IMR-90 (cell line): ENCODE results near the gene UTRN. TPM values are rescaled to one million over a fixed set of nuclear protein-coding genes. Genes with fewer than 3 reads are reported as not detected.
A peak's percentile ranks its signal among the peaks of the same experiment; 100 is the strongest.

Experiments used
- ATAC-seq: fragments of 200-7000 bp; cut with Tn5 transposase; 2 replicates; pipeline ENCODE4 v1.9.1; 2020; ENCODE audit warnings: low read depth, mild to moderate bottlenecking, moderate library complexity
- BruUV-seq: library from RNA; stranded (reverse); fragments of 400-500 nt; replicated peaks from 2 replicates; lab custom pipeline; 2021; lab: Mats Ljungman, UMichigan
- CTCF ChIA-PET: fragments of 300-600 bp; formaldehyde crosslinking; extraction: SDS; loops from one replicate; lab custom pipeline; 2021; ENCODE audit warnings: antibody characterized with exemption; lab: Yijun Ruan, JAX
- POLR2A ChIA-PET: fragments of 300-600 bp; sonication (Branson Sonifier 250); formaldehyde crosslinking; loops from one replicate; lab custom pipeline; 2022; ENCODE audit warnings: antibody characterized with exemption; ENCODE audit not compliant: unreplicated experiment; lab: Charles Lee
- DNase-seq: peaks from one replicate; pipeline ENCODE4 v3.0.0; 2013
- H2AFZ ChIP-seq: replicated peaks from 2 replicates; pipeline ENCODE3; 2013; ENCODE audit warnings: low read length, mild to moderate bottlenecking; ENCODE audit not compliant: poor library complexity
- H2AK5ac ChIP-seq: 2 replicates; pipeline ENCODE4 v1.6.1; 2013; ENCODE audit warnings: low read depth, low read length, inconsistent platforms
- H2AK9ac ChIP-seq: replicated peaks from 2 replicates; pipeline ENCODE3; 2013; ENCODE audit warnings: mild to moderate bottlenecking, low read depth, low read length, moderate library complexity; ENCODE audit not compliant: poor library complexity
- H2BK120ac ChIP-seq: 2 replicates; pipeline ENCODE4 v1.6.1; 2013; ENCODE audit warnings: low read depth, low read length, inconsistent platforms
- H2BK15ac ChIP-seq: 3 replicates; pipeline ENCODE4 v1.6.1; 2013; ENCODE audit warnings: low read depth, low read length, inconsistent platforms
- H2BK20ac ChIP-seq: 2 replicates; pipeline ENCODE4 v1.6.1; 2013; ENCODE audit warnings: low read depth, mild to moderate bottlenecking, inconsistent platforms, low read length, moderate library complexity
- H2BK5ac ChIP-seq: 2 replicates; pipeline ENCODE4 v1.6.1; 2013; ENCODE audit warnings: mild to moderate bottlenecking, low read depth, low read length, inconsistent platforms; ENCODE audit not compliant: poor library complexity, severe bottlenecking
- H3K14ac ChIP-seq: replicated peaks from 2 replicates; pipeline ENCODE4 v1.6.1; 2013; ENCODE audit warnings: low read depth, low read length, inconsistent platforms
- H3K18ac ChIP-seq: 2 replicates; pipeline ENCODE4 v1.6.1; 2013; ENCODE audit warnings: low read depth, low read length, control low read depth
- H3K23ac ChIP-seq: 2 replicates; pipeline ENCODE4 v1.6.1; 2013; ENCODE audit warnings: low read depth, low read length, inconsistent platforms
- H3K27ac ChIP-seq: 2 replicates; pipeline ENCODE4 v1.5.1; 2013; ENCODE audit warnings: mild to moderate bottlenecking, control low read depth, low read length; ENCODE audit not compliant: insufficient read depth
- H3K27me3 ChIP-seq: 2 replicates; pipeline ENCODE4 v1.6.1; 2013; ENCODE audit warnings: low read length; ENCODE audit not compliant: control insufficient read depth, insufficient read depth
- H3K36me3 ChIP-seq: 2 replicates; pipeline ENCODE4 v1.6.1; 2013; ENCODE audit warnings: low read length, mixed read lengths; ENCODE audit not compliant: control insufficient read depth, insufficient read depth
- H3K4ac ChIP-seq: 2 replicates; pipeline ENCODE4 v1.6.1; 2013; ENCODE audit warnings: low read depth, low read length, inconsistent platforms
- H3K4me1 ChIP-seq: 2 replicates; pipeline ENCODE4 v1.6.1; 2013; ENCODE audit warnings: low read length, mixed read lengths; ENCODE audit not compliant: control insufficient read depth, insufficient read depth
- H3K4me2 ChIP-seq: 2 replicates; pipeline ENCODE4 v1.6.1; 2013; ENCODE audit warnings: low read depth, mild to moderate bottlenecking, control low read depth, low read length, moderate library complexity
- H3K4me3 ChIP-seq: 2 replicates; pipeline ENCODE4 v1.5.1; 2013; ENCODE audit warnings: low read depth, mild to moderate bottlenecking, control low read depth, low read length, moderate library complexity; ENCODE audit not compliant: insufficient read depth
- H3K56ac ChIP-seq: 2 replicates; pipeline ENCODE4 v1.6.1; 2013; ENCODE audit warnings: low read length, inconsistent platforms; ENCODE audit not compliant: insufficient read depth; ENCODE audit errors: extremely low read depth
- H3K79me1 ChIP-seq, 2 experiments: 2 replicates each; pipeline ENCODE4 v1.6.1; 2013; ENCODE audit warnings: low read length in 2 of 2, inconsistent platforms in 1 of 2, low read depth in 1 of 2
- H3K9ac ChIP-seq: 2 replicates; pipeline ENCODE4 v1.6.1; 2013; ENCODE audit warnings: low read depth, low read length, control low read depth
- H3K9me1 ChIP-seq: 2 replicates; pipeline ENCODE4 v1.6.1; 2013; ENCODE audit warnings: low read length, inconsistent platforms; ENCODE audit not compliant: insufficient read depth
- H3K9me3 ChIP-seq: 2 replicates; pipeline ENCODE4 v1.6.1; 2013; ENCODE audit warnings: low read length; ENCODE audit not compliant: control insufficient read depth, insufficient read depth
- H4K20me1 ChIP-seq: 2 replicates; pipeline ENCODE4 v1.6.1; 2013; ENCODE audit warnings: low read length, inconsistent platforms; ENCODE audit not compliant: insufficient read depth
- H4K5ac ChIP-seq: 2 replicates; pipeline ENCODE4 v1.6.1; 2013; ENCODE audit warnings: mild to moderate bottlenecking, low read depth, low read length, control low read depth
- H4K8ac ChIP-seq, 2 experiments: 2 replicates each; pipeline ENCODE4 v1.6.1; 2013; ENCODE audit warnings: low read depth in 2 of 2, low read length in 2 of 2, control low read depth in 1 of 2, inconsistent platforms in 1 of 2
- H4K91ac ChIP-seq: 2 replicates; pipeline ENCODE4 v1.6.1; 2013; ENCODE audit warnings: low read depth, low read length, inconsistent platforms; ENCODE audit not compliant: insufficient read depth
- CEBPB ChIP-seq: IDR thresholded peaks from 2 replicates; pipeline ENCODE4 v1.6.1; 2012; ENCODE audit warnings: low read depth, low read length, improper control_type of control experiment
- CTCF ChIP-seq: conservative IDR thresholded peaks from 2 replicates; pipeline ENCODE4 v1.5.1; 2012; ENCODE audit warnings: mild to moderate bottlenecking, low read depth, low read length, improper control_type of control experiment
- MAFK ChIP-seq: IDR thresholded peaks from 2 replicates; pipeline ENCODE4 v1.6.1; 2012; ENCODE audit warnings: low read depth, low read length, improper control_type of control experiment
- NFE2L2 ChIP-seq: fragments of 150-350 bp; IDR thresholded peaks from 2 replicates; pipeline ENCODE4 v1.6.1; 2016; ENCODE audit warnings: low read depth, mild to moderate bottlenecking, low read length
- POLR2A ChIP-seq: IDR thresholded peaks from 2 replicates; pipeline ENCODE4 v1.6.1; 2012; ENCODE audit warnings: mild to moderate bottlenecking, low read depth, low read length
- RAD21 ChIP-seq: IDR thresholded peaks from 2 replicates; pipeline ENCODE4 v1.6.1; 2012; ENCODE audit warnings: low read length, improper control_type of control experiment
- SMC3 ChIP-seq: fragments of 150-350 bp; IDR thresholded peaks from 2 replicates; pipeline ENCODE4 v1.6.1; 2016; ENCODE audit warnings: low read depth, mild to moderate bottlenecking, antibody characterized with exemption, low read length, moderate library complexity
- USF2 ChIP-seq: fragments of 150-350 bp; IDR thresholded peaks from 2 replicates; pipeline ENCODE4 v1.6.1; 2017; ENCODE audit warnings: mild to moderate bottlenecking, antibody characterized with exemption, low read length, low read depth
- WGBS, 2 experiments: methylation state at CpG; one replicate each; pipeline versions ENCODE4 v1.1.5 to v1.1.7; 2013; ENCODE audit warnings: missing lambda C conversion rate in 2 of 2; ENCODE audit not compliant: insufficient read length in 1 of 2; ENCODE audit errors: extremely low coverage in 2 of 2; 5-methylcytosine and 5-hydroxymethylcytosine counted together
- dilution Hi-C: fragments of 300-500 bp; cut with HindIII; formaldehyde crosslinking; loops from one replicate; pipeline ENCODE4 v1.14.3; 2018; ENCODE audit warnings: low sequenced_read_pairs; ENCODE audit not compliant: unreplicated experiment
- in situ Hi-C: fragments of 300-500 bp; cut with MboI; formaldehyde crosslinking; loops from 3 replicates; pipeline ENCODE4 v1.14.3; 2019; ENCODE audit warnings: low sequenced_read_pairs, inconsistent platforms, mixed read lengths
- intact Hi-C: fragments of 100-400 bp; cut with micrococcal nuclease; formaldehyde crosslinking; loops from 2 replicates; pipeline ENCODE4 v1.10.0; 2022
- polyA plus RNA-seq, 3 experiments: library from polyadenylated mRNA; depleted of rRNA; stranded (reverse); fragments of >200 nt; gene quantifications; 2 replicates each; pipeline ENCODE4 v1.2.3, GENCODE V29; 2012; ENCODE audit warnings: low replicate concordance in 1 of 3
- total RNA-seq: library from RNA; depleted of rRNA; stranded (reverse); fragments of >200 nt; gene quantifications from 2 replicates; pipeline ENCODE4 v1.2.3, GENCODE V29; 2012

UTRN gene
- total and polyA plus RNA-seq, 2 of the 4 experiments (the other 2 are of a cell fraction), result 17.3 to 83.5 TPM

GRCh38 chr6:144330017-144330987 is 45.2 kb downstream of the UTRN start:
- Histone ChIP-seq H3K4ac (peak overlapping the region; percentile 5; the same call in 1 of the 2 replicates), H3K18ac (no peak overlapping the region), H3K79me1 (peaks cover 33 to 71% of the 10 kb centered on the region in 2 experiments), H2BK15ac (no peak overlapping the region), H2AK9ac (no peak overlapping the region), H3K9me3 (no peaks in the 10 kb centered on the region), H3K4me1 (peaks cover 9% of the 10 kb centered on the region), H3K36me3 (no peaks in the 10 kb centered on the region), H3K9ac (no peak overlapping the region), H2BK5ac (no peak overlapping the region), H3K9me1 (peaks cover 12% of the 10 kb centered on the region), H4K20me1 (peaks cover 29% of the 10 kb centered on the region; the same call in 1 of the 2 replicates), H2BK120ac (no peak overlapping the region), H2BK20ac (no peak overlapping the region), H3K14ac (no peak overlapping the region), H3K23ac (0 out of 2 replicates have a peak overlapping the region, but pooled peaks have one; percentile 18), H3K27me3 (no peaks in the 10 kb centered on the region), H4K91ac (peak overlapping the region; percentile 6; the same call in 1 of the 2 replicates), H3K4me2 (no peak overlapping the region), H4K5ac (no peak overlapping the region), H2AK5ac (peak overlapping the region; percentile 25; the same call in 1 of the 2 replicates), H2AFZ (no peak overlapping the region), H4K8ac (no peak overlapping the region), H3K56ac (no peak overlapping the region), H3K4me3 (no peak overlapping the region), H3K27ac (no peak overlapping the region)
- ATAC-seq (no peak), DNase-seq (no peak)
- TF ChIP-seq RAD21 (no peak), NFE2L2 (no peak), CEBPB (no peak), USF2 (no peak), CTCF (no peak), POLR2A (no peak), SMC3 (no peak), MAFK (no peak)
- dilution Hi-C loops (no loop called here), in situ Hi-C loops (no loop called here), intact Hi-C loops (no loop called here)
- ChIA-PET POLR2A (no interaction called here), CTCF (no interaction called here)
- BruUV-seq, result no TSS peak
- 80% methylated on average over 7 of the region's 10 CpGs; no CpG with 5 or more reads in 1 of the 2 experiments for WGBS, 2 experiments
